OCI-LY7 (cell line): ENCODE measurements around the gene SEBOX.

Experiments
- EZH2phosphoT487 ChIP-seq: fragments of 200-600 bp; sonication (generic); IDR thresholded peaks from 2 replicates; pipeline ENCODE4 v1.6.1; 2018; ENCODE audit warnings: low read depth, borderline replicate concordance, mild to moderate bottlenecking, mixed run types, antibody characterized with exemption, low read length, moderate library complexity, mixed read lengths
- TF ChIP-seq, protein P1 (sequence below): fragments of 200-600 bp; sonication (generic); conservative IDR thresholded peaks from 2 replicates; pipeline ENCODE4 v1.5.1; 2014; ENCODE audit warnings: mild to moderate bottlenecking, antibody characterized with exemption, low read length, moderate library complexity, mixed read lengths

DNA sequence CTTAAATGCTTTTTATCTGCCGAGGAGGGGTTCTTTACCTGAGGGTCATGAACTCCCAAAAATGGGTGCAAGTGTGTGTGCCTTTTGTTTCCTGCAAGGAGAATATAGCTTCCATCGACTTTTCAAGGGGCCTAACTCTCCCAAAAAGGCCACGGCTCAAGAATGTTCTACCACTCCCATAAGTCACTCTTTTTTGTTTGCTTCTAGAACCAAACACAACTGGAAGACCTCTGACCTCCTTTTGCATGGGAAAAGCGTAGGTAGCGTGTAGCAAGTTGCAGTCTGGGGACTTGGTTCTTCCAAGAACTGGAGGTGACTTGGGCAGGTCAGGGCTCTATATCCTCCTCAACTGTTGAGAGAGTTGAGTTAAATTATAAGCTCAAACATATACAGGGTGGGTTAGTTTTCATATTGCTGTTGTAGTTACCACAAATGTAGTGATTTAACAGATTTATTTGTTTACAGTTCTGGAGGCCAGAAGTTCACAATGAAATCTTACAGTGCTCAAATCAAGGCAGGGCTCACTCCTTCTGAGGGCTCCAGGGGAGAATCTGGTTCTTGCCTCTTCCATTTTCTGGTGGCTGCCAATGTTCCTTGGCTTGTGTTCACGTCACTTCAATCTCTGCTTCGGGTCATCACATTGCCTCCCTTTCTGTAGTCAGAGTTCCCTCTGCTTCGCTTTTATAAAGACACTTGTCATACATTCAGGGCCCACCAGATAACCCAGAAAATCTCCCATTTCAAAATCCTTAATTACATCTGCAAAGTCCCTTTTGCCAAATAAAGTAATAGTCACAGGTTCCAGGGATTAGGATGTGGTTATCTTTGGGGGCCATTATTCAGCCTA, 44.6 kb downstream of the SEBOX start:
- TF ChIP-seq, protein P1, sequence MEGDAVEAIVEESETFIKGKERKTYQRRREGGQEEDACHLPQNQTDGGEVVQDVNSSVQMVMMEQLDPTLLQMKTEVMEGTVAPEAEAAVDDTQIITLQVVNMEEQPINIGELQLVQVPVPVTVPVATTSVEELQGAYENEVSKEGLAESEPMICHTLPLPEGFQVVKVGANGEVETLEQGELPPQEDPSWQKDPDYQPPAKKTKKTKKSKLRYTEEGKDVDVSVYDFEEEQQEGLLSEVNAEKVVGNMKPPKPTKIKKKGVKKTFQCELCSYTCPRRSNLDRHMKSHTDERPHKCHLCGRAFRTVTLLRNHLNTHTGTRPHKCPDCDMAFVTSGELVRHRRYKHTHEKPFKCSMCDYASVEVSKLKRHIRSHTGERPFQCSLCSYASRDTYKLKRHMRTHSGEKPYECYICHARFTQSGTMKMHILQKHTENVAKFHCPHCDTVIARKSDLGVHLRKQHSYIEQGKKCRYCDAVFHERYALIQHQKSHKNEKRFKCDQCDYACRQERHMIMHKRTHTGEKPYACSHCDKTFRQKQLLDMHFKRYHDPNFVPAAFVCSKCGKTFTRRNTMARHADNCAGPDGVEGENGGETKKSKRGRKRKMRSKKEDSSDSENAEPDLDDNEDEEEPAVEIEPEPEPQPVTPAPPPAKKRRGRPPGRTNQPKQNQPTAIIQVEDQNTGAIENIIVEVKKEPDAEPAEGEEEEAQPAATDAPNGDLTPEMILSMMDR, result no peak
- no peak for TF ChIP-seq EZH2phosphoT487
